ENCODE data around the gene TMEM128.
"Not testable (repeated sequence)": the region's sequence is repeated elsewhere in the genome, so short reads cannot be mapped to it uniquely, and the experiment has no call there.

Gene TMEM128, protein sequence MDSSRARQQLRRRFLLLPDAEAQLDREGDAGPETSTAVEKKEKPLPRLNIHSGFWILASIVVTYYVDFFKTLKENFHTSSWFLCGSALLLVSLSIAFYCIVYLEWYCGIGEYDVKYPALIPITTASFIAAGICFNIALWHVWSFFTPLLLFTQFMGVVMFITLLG

DNA sequence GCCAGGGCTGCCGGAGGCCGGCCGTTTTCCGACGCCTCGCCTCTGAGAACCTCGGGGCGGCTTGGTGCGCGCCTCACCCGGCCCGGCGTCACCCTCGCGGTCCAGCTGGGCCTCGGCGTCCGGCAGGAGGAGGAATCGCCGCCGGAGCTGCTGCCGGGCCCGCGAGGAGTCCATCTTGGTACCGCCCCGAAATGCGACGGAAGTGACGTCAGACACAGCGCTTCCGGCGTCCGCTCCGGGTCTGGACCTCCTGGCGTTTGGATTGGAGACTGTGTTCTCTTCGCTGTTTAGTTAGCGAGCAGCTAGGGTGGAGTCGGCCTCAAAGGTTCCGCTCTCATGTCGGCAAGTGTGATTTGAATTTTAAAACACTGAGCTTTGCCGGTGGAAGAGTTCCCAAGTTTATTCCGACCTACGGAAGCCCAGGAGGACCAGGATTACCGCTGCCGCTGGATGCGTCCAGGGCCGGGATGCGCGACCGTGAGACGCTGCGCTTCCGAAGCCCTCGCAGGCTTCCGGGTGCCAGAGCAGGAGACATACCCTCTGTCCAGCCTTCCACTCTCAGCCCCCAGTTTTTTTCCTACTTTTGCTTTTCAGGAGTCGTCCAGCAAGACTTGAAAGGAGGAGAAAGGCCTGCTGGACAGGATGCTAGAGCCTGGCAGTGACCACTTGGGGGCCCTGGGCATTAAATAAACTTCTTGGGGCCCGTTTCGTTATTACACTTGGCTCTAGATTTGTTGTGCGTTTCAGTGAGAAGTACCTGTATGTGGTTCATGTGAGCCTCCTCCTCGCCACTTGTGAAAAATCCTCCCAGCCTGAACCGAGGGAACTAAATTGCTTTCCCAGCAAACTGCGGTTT lies at the start of gene TMEM128:
Gene TMEM128, minus strand, starts transcription at position 195 of the 856 bp plus-strand sequence. Its CDS starts 21 bp downstream, at position 174.
- peak; percentile 86 for DNase-seq

DNA sequence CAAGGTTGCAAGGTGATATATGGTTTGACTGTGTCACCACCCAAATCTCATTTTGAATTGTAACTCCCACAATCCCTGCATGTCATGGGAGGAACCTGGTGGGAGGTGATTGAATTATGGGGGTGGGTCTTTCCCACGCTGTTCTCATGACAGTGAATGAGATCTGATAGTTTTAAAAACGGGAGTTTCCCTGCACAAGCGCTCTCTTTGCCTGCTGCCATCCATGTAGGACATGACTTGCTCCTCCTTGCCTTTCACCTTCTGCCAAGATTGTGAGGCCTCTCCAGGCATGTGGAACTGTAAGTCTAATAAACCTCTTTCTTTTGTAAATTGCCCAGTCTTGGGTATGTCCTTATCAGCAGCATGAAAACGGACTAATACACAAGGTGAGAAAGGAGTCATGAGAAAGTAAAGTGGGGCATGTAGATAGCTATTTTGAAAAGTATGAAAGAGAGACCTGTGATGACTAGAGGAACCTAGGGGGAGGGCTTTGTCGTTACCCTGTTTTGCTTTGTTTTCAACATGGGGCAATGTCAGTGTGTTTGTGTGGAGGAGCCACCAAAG lies 48.3 kb upstream of the TMEM128 start:
- DNase-seq = no peak

DNA sequence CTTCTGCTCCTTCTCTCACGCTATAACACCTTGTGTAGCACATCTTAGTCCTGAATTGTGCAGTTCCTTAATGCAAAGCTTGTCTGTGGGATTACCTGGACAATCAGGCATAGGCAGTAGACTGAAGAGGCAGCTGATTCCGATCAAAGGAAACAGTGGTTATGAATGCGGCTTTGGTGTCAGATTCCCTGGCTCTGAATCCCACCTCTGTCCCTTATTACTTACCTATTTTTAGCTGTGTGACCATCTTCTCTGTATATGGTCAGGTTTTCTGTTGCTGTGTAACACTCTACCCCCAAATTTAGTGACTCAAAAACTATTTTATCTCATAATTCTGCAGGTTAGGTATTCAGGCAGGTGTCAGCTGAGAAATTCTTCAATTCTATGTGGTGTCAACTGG lies 45.3 kb upstream of the TMEM128 start:
- no peak for DNase-seq

DNA sequence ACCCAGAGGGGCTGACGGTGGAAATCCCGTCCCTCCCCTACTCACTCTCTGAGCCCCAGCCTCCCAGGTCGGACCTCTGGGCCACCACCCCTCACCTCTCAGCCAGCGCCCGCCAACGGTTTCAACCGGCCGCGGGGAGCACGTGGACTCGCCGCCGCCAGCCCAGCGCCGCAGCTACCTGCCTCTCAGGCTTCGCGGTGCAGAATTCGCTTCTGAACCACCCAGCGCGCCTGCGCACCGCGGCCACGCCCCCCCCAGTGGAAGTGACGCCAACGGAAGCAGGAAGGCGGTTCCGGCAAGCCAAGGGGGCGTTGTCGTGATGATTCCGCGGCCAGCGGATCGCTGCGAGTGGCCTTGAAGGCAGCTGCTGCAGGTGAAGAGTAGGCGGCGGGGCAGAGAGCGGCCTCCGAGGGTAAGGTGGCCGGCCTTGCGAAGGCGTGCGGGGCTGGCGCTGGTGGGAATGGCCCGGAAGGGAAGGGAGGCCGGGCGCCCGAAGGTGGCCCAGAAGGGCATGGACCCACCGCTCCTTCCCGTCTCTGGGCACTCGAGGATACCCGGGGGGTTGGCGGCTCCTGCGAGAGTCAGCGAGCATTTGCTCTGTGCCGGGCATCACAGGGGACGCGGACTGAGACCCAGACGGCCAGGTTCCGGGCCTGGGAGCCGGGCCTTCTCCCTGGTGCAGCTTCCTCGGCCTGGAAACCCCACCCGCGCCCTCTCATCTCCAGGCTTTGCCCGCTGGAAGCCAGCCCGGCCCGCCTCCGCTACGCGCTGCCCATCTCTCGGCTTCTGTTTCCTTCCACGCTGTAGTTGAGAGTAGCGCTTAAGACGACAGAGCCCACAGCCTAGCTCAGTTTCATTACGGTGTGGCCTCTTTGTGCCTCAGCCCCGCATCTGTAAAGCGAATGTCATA lies 42.2 kb upstream of the TMEM128 start, which contains the start of the genes LYAR and ZBTB49:
Gene LYAR, minus strand, starts transcription at position 214 of the 910 bp plus-strand sequence. CDS start 6,412 bp downstream, outside the sequence.
Gene ZBTB49, plus strand, starts transcription at position 311 of the 910 bp plus-strand sequence. CDS start 9,695 bp downstream, outside the sequence.
- peak; percentile 73 for DNase-seq

DNA sequence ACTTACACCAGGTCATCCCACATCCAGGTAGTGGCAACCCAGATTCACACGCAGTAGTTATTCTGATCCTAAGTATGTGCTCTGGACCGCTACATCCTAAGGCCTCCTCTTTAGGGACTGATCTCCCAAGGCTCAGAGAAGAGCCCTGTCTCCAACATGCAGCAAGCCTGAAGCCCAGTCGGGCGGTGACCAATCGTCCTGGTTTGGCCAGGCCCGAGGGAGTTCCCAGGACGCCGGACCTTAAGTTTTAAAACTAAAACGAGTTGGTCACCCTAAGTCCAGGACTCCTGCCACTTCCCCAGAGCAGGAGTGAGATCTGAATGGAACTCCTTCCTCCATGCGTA lies 41.5 kb upstream of the TMEM128 start:
- DNase-seq = no peak

DNA sequence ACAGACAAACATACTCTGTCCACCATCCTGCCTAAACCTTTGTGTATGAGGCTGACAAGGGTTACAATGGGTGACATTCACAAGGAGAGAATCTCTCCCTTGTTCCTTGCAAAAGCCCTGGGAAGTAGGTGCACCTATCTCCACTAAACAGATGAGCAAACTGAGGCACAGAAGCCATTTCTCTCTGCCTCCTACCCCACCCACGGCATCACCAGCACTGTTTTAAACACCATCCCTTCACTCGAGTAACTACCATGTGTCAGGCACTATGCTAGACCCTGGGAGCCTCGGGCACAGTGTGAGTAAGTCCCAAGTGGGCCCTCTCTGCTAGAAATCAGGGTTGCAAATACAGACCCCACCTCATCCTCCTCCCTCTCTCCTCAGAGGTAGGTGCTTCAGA lies 41.0 kb upstream of the TMEM128 start:
- no peak for DNase-seq

DNA sequence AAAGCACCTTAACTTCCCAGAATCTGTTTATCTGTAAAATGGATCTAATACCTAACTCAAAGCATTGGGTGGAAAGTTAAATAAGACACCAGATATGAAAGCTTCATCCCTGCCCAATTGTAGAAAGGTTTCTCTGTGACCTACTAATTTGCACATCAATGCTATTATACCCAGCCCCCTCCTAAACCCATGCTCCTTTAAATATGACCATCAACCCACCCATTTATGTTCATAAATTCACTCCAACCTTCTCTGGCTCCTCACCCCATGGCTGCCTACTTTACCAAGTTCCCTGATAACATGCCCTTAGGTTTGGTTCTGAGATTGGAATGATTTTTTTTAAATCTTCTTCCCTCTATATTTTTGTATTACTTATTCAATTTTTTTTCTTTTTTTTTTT lies 40.1 kb upstream of the TMEM128 start:
- no peak for DNase-seq

DNA sequence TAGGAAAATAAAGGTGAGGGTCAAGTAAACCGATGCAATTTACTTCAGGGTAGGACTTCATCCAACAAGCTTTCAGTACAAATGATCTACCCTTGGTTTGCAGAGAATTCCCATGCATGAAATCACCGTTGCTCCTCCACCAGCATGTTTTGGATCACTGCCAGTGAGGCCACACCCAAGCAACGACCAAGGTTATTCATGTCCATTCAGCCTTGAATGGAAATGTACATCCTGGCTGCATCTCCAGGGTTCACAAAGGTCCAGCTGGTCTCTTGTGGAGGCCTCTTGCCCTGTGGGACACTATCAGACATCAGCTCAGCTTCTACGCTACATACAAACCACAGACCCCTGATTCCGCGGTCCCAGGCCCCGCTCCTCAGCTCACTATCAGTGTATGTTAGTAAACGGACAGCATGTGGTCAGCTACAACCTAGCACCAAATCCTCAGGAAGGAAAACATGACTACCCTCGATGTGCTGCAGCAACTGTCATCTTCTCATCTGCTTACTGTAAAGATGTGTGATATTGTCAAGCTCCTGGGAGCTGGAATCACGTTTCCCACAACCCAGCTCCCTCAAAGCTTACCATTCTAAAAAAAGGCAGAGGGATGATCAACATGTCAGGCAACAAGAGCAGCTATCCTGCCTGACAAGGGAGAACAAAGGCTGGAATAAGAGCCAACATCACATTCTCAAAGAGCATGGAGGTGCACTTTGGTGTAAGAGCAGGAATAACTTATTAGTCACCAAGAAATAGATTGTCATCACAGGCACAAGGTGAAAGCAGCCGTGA lies 37.0 kb upstream of the TMEM128 start:
- DNase-seq = no peak

DNA sequence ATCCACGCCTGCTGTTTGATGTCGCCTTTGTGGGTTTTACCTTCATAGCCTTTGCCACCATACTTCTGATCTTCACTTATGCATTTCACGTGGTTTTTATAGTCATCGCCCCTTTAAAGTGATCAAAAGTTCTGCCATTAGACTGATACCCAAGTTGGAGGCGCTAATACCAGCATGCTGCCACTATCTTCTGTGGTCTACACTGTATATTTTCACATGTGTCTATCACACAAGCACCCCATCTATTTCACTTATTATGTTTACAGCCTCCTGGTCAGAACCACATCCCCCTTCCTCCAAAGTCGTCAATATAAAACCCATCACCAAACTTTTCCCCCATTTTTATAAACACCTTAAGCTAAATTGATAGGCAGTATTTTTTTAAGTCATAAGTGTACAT lies 33.8 kb upstream of the TMEM128 start:
- DNase-seq = no peak

DNA sequence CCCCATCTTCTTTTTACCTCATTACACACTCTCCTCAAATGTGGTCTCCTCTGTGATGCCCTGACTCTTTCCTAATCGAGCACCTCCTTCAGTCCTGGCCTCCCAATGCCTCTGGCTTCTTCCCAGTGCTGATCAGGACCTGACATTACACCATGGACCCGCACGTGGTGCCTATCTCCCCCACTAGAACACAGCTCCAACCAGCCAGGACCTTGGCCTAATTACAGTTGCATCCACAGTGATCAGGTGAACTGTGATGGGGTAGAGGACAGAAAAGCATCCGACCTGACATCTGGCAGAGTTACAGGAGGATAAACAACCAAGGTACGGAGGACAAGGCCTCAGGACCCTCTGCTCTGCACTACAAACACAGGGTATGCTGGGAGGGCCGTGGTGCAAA lies 29.5 kb upstream of the TMEM128 start:
- no peak for DNase-seq

DNA sequence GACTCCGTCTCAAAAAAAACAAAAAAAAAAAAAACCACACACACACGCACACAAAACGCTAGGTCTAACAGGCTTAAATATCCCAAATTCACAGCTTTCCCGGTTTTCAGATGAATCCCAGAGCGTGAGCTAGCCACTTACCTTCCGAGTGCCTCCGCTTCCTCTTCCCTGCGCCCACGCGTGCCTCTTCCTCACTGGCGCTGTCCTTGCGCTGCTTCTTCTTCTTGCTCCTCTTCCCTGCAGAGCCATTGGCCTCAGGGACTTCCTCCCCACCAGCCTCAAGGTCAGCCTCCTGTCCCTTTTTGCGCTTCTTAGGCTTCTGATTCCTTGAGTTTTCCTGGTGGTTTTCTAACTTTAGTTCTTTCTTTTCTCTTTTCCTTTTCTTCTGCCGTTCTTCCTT lies 26.2 kb upstream of the TMEM128 start:
- no peak for DNase-seq

DNA sequence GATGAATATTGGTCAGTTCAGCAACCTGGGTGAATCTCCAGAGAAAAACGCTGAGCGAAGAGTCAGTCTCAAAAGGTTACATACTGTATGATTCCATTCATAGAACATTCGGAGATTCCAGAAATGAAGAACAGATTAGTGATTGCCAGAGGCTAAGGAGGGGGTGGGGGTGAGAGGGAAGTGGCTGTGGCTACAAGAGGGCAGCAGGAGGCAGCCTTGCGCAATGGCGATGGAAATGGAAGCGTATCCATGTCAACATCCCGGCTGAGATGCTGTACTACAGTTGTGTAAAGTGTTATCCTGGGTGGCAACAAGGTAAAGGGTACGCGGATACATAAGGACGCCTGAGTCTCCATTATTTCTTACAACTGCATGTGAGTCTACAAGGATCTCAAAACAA lies 23.9 kb upstream of the TMEM128 start:
- no peak for DNase-seq

DNA sequence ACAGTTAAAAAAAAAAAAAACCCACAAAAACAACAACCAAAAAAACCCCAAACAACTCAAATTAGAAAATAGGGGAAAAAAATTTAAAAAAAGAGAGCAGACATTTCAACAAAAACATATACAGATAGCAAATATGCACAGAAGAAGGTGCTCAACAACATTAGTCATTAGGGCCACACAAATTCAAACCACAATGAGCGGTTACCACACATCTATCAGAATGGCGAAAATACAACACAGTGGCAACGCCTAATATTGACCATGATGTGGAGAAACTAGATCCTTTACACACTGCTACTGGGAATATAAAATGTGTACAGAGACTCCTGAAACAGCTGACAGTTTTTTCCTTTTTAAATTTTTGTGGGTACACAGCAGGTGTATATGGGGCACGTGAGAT lies 22.5 kb upstream of the TMEM128 start:
- DNase-seq = no peak

DNA sequence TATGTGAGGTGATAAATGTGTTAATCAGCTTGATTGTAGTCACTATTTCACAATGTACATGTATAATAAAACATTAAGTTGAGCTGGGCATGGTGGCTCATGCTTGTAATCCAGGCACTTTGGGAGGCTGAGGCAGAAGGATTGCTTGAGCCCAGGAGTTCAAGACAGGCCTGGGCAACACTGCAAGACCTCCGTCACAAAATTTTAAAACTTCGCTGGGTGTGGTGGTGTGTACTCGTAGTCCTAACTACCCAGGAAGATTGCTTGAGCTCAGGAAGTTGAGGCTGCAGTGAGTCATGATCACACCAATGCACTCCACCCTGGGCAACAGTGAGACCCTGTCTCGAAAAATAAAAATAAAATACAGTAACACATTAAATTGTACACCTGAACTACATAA lies 21.8 kb upstream of the TMEM128 start:
- no peak for DNase-seq

DNA sequence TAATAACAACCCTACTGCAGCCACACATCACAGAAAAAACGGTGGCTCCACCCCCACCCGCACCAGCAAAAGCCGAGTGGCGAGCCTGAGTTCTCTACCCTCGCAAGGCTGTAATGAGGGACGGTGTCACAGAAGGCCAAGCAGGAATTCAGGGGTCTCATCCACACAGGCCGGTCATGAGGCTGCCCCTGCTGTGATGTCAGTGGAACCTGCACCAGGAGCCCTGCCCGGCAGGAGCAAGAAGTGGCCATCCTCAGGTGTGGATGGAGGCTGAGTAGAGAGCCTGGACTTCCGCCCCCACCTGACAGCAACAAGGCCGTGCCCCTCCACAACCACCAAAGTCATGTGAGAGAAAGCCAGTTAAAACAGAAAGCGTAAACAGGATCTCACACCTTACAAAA lies 21.3 kb upstream of the TMEM128 start:
- no peak for DNase-seq

DNA sequence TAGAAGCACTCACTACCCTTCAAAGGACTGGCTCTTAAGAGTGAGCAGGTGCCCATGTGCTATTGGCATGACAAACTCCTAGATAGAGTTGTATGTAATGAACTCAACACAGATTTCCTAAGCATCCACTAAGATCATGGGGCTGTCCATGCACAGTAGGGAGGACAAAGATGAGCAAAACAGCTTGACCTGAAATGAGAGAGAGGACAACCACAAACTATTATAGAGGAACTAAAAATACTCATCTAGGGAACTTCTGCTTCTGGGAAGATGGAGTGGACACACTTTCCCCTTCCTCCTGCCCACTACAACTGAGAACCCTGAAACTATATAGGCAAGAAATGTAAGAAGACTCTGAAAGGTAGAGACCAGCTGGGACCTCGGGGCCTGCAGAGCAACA lies 20.8 kb upstream of the TMEM128 start:
- DNase-seq = no peak

DNA sequence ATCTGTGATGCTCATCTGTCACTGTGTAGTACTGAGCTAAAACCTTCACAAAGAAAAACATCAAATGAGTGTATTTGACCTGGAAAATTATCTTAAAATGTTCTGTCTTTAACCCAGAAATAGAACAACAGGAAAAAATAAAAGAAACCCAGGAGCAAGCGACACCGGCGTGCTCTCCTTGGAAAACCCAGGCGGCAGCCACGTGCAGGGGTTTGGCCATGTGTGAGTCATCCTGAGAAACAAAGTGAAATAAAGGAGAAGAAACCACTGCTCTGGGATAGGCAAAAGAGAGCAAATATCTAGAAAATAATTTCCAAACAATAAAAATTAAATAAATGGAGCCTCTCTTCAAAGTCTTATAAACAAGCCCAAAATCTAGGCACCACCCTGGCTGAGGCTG lies 20.0 kb upstream of the TMEM128 start:
- DNase-seq = no peak

DNA sequence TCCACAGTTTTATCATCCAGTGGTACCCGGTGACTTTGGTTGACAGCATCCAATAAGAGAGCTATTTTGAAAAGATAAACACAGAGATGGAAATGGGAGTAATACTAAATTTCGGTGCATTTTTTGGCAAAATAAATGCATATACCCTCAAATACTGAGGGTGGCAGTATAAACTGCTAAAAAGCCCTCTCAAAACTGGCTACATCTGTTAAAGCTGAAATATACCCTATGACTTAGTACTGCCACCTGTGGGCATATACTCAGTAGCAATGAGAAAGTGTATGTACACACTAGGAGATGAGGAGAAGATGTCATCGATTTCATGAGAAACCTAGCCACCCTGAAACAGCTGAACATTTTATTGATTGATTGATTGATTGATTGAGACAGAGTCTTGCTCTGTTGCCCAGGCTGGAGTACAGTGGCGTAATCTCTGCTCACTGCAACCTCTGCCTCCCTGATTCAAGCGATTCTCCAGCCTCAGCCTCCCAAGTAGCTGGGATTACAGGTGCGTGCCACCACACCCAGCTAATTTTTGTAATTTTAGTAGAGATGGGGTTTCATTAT lies 12.2 kb upstream of the TMEM128 start:
- DNase-seq = no peak

DNA sequence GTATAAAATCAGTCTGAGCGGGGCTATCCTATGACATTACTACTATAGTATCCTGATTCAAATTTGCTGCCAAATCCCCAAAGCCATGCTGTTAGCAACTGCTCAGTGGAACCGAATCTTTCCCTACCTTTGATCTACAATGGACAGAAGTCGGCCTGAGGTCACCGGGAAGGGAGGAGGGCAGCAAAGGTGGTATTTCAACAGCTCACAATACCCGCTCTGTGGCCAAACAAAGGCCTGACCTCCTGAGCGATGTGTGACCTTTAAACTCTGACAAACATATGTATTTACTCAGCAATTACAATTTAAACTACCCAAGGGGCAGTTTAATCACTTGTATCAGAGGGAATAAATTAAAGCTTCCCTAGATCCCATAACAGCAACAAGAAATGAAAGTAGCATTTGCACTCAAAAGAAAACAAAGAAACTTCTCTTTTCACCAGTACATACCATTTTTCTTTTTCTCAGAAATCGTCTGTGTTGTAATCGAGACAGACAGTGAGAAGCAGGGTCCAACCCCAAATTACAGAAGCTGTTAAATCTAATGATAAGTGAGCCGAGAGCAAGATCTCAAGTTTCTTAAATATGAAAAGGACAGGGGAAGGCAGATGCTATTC lies 11.6 kb upstream of the TMEM128 start:
- DNase-seq = no peak

DNA sequence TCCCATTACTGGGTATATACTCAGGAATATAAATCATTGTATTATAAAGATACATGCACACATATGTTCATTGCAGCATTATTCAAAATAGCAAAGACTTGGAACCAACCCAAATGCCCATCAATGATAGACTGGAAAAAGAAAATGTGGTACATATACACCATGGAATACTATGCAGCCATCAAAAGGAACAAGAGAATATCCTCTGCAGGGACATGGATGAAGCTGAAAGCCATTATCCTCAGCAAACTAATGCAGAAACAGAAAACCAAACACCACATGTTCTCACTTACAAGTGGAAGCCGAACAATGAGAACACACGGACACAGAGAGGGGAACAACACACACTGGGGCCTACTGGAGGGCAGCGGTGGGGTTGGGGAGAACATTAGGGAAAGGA lies 9.7 kb upstream of the TMEM128 start:
- DNase-seq = not testable (repeated sequence)

DNA sequence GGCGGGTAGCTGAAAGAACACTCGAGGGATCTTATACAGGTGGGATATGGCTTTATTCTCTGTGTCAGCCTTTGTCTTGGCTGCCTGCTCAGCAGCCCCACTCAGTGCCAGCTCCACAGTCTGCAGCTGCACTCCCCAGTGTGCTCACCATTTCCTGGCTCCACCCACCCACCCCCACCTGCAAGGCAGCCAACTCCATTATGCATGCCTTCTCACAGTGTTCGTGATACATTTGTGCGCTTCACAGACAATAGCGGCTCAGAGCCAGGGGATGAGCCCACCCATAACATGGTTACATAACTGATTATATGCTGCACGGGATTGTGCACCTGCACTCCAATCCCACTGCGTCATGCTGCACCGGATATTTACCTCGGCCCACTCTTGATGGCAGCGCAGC lies 8.8 kb upstream of the TMEM128 start:
- no peak for DNase-seq
